ENCODE data around the gene NACA2.
"Not testable (repeated sequence)": the region's sequence is repeated elsewhere in the genome, so short reads cannot be mapped to it uniquely, and the experiment has no call there.

Gene NACA2

DNA sequence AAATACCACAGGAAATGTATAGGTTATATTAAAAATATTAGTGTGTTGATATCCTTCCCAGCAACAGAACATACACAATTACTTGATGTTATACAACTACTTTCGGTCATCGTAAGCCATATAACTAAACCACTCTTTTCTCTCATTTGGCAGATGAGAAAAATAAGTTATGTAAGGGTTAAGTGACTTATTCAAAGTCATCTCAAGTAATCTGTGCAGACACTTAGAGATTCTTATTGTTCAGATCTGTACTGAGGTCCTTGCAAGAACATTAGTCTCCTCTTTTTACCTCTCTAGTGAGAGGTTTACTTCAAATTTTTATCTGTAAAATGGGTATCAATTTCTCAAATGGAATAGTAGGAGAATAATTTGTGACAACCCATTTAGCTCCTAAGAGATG is 15.0 kb downstream of the NACA2 start:
- DNase-seq (ENCODE audit: low read depth): no peak

DNA sequence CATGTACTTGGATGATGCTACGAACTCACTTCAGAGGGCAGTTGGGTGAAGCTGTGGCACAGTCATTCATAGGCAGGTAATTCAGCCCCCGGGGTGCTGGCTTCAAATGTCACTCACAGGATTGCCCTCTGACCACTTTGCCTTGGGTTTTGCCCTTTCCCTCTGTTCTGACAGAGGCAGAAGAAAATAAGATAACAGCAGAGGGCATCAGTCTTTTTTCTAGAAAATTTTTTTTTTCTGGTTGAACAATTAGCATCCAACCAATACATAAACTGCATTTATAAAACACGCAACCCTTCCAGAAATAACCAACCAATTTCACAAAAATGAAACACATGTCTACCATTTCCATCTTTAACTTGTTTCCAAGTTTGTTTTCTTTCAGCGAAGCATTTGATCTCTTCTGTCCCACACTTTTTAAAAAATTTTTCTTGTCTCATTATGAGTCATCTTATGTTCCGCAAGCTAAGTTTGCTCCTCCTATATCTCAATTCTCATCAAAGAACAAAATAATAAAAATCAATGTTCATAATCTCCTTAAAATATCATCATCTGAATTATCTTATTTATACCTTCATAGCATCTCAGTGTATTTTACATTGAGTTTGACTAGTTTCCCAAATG is 15.6 kb downstream of the NACA2 start:
- DNase-seq (ENCODE audit: low read depth): no peak

GRCh38 chr17:61574542-61575351 is 16.3 kb downstream of the NACA2 start:
- DNase-seq (ENCODE audit: low read depth): no peak

- not testable (repeated sequence) for DNase-seq (ENCODE audit: low read depth)
Measured at GRCh38 chr17:61572547-61572946, 18.5 kb downstream of the NACA2 start.

- DNase-seq (ENCODE audit: low read depth): no peak
Measured at GRCh38 chr17:61571624-61572023, 19.4 kb downstream of the NACA2 start.

GRCh38 chr17:61570118-61570517 is 20.9 kb downstream of the NACA2 start:
- no peak for DNase-seq (ENCODE audit: low read depth)

DNA sequence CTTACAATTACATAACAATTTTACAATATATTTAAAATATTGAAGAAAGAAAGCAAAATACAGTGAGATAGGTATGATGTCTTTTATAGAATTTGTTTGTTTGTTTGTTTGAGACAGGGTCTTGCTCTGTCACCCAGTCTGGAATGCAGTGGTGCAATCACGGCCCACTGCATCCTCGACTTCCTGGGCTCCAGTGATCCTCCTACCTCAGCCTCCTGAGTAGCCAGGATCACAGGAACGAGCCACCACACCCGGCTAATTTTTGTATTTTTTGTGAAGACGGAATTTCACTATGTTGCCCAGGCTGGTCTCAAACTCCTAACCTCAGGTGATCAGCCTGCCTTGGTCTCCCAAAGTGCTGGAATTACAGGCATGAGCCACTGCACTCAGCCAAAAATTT is 21.5 kb downstream of the NACA2 start:
- not testable (repeated sequence) for DNase-seq (ENCODE audit: low read depth)

- no peak for DNase-seq (ENCODE audit: low read depth)
Measured at GRCh38 chr17:61568219-61569072, 22.6 kb downstream of the NACA2 start.

DNA sequence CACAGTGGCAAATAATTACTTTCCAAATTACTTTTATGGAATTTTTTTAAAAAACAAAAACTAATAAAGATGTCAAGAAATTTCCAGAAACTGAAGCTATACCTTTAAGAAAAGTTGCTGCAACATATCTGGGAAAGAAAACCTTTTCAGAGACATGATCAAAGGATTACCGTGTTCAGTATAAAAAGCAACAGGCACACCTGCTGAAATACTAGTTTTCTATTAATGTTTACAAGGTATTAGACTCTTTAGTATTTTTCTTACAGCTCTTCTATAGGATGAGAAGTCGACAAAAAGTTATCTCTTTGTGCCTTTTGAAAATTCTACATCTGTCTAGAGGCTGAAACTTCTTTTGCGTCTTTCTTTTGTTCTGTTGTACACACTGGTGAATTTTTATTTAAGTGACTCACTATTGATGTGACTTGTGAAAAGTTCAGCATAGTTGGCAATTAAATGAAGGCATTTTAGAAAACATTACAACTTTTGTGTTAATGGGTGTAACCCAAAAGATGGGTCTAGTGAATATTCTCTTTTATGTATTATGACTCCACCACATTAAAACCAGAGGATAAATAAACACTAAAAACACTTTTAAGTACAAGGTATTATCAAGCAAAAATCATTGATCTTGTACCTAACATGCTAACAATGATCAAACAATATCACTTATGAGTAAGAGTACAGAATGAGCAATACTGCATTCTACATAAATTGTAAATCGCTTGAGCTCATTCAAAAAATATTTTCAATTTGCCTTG is 23.8 kb downstream of the NACA2 start:
- no peak for DNase-seq (ENCODE audit: low read depth)

DNA sequence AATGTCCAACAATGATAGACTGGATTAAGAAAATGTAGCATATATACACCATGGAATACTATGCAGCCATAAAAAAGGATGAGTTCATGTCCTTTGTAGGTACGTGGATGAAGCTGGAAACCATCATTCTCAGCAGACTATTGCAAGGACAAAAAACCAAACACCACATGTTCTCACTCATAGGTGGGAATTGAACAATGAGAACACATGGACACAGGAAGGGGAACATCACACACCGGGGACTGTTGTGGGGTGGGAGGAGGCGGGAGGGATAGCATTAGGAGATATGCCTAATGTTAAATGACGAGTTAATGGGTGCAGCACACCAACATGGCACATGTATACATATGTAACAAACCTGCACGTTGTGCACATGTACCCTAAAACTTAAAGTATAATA is 24.6 kb downstream of the NACA2 start:
- not testable (repeated sequence) for DNase-seq (ENCODE audit: low read depth)

GRCh38 chr17:61565850-61566249 is 25.2 kb downstream of the NACA2 start:
- not testable (repeated sequence) for DNase-seq (ENCODE audit: low read depth)

- no peak for DNase-seq (ENCODE audit: low read depth)
Measured at GRCh38 chr17:61565213-61565612, 25.8 kb downstream of the NACA2 start.

DNA sequence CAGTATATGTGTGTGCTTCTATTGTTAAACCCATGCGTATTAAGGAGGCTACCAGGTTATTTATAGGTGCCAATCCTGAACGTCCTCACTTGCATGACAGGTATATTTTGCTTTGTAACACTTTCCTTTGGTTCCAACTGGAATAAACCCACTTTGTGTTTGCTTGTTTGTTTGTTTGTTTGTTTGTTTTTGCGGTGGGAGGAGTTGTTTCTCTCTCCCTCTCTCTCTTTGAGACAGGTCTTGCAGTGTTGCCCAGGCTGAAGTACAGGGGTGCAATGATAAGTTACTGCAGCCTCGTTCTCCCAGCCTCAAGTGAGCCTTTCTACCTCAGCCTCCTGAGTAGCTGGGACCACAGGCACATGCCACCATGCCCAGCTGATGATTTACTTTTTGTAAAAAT is 28.7 kb downstream of the NACA2 start:
- no peak for DNase-seq (ENCODE audit: low read depth)

DNA sequence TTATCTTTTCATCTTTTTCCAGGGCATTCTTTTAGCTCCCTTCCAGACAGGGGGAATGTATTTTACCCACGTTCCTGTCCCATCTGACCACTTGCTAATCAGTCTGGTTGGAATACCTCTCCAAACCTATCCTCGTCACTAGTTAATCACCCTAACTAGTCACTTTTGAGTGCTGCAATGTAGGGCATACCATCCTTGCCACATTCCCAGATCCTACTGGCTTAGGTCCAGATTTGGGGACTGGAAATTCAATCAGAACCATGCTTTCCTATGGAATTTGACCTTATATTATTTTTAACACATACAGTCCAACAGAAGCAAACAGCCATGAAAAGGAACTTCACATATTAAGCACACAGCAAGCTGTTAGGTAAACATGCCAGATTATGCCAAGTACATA is 29.7 kb downstream of the NACA2 start:
- no peak for DNase-seq (ENCODE audit: low read depth)

DNA sequence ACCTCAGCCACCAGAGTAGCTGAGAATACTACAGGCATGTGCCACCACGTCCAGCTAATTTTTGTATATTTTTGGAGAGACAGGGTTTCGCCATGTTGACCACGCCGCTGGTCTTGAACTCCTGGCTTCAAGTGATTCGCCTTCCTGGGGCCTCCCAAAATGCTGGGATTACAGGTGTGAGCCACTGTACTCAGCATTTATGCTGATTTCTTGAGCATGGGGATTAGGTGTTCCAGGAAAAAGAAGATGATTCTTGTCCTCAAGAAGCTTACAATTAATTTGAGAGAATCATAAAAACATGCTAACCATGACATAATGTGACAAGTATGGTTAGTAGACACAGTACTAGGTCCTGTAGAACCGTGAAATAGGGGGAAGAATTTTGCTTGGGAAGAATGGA is 30.9 kb downstream of the NACA2 start:
- no peak for DNase-seq (ENCODE audit: low read depth)

GRCh38 chr17:61556224-61557188 is 34.5 kb downstream of the NACA2 start:
- no peak for DNase-seq (ENCODE audit: low read depth)

GRCh38 chr17:61555127-61555566 is 35.9 kb downstream of the NACA2 start:
- DNase-seq (ENCODE audit: low read depth): no peak

GRCh38 chr17:61554209-61554608 is 36.8 kb downstream of the NACA2 start:
- DNase-seq (ENCODE audit: low read depth): no peak

DNA sequence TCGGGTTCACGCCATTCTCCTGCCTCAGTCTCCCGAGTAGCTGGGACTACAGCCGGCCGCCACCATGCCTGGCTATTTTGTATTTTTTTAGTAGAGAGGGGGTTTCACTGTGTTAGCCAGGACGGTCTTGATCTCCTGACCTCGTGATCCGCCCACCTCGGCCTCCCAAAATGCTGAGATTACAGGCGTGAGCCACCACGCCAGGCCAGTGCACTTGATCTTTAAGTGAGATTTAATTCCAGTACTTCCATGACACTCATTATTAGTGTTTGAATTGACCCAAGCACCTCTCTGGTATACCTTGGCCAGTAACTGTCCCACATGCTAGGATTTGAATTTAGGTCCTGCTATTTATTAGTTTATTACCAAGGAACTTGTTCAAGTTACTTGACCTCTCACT is 38.5 kb downstream of the NACA2 start:
- not testable (repeated sequence) for DNase-seq (ENCODE audit: low read depth)

DNA sequence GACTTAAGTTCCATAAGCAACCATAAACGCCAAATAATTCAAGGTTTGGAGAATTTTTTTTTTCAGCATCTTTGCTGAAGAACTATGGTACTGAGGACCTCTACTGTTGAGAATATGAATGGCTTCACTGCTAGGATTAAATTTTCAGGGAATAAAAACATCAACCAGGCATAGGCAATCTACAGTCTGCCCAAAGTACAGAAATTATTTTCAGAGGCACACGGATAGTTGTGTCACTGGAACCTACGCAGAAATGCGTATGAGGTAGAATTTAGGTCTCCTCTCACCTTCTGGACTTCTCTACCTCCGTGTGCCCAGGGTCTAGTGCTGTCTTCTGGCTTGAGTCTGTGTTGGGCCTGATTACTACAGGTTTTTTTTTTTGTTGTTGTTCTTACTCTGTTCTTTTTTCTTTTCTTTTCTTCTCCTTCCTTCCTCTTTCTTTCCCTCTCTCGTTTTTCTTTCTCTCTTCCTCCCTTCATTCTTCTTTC is 39.7 kb downstream of the NACA2 start:
- DNase-seq (ENCODE audit: low read depth): peak; percentile 45

DNA sequence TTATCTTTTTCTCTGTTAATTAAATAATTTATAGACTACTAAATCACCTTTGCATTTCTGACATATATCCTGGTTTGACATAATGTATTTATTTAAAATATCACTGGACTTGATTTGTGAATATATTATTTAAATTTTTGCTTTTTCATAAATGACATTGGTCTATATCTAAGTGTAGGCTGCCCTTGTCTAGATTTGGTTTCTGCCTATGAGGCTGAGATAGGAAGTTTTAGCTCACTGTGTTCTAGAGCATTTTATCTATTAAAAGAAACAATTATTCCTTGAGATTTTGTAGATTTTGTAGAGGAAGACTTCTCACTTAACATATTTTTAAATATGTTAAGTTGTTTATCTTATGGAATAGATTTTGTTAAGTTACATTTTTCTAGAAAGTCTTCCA is 43.9 kb downstream of the NACA2 start:
- no peak for DNase-seq (ENCODE audit: low read depth)

All from HS-5 (cell line).